IMR-90 (cell line): ENCODE results near the gene TRIM46.

ENCODE experiments used
- CTCF ChIP-seq: conservative IDR thresholded peaks from 2 replicates; pipeline ENCODE4 v1.5.1; 2012; ENCODE audit warnings: mild to moderate bottlenecking, low read depth, low read length, improper control_type of control experiment
- RAD21 ChIP-seq: IDR thresholded peaks from 2 replicates; pipeline ENCODE4 v1.6.1; 2012; ENCODE audit warnings: low read length, improper control_type of control experiment

GRCh38 chr1:155199792-155200191, 26.1 kb downstream of the TRIM46 start:
- TF ChIP-seq RAD21 (no peak), CTCF (no peak)
